Fibroblast of villous mesenchyme (primary cell): ENCODE results near the gene PRR11. TPM values are rescaled to one million over a fixed set of nuclear protein-coding genes. Genes with fewer than 3 reads are reported as not detected.

Source experiments
- DNase-seq: peaks from one replicate; pipeline ENCODE4 v3.0.0-alpha.2; 2010; ENCODE audit warnings: low read depth
- H3K4me3 ChIP-seq: 2 replicates; pipeline ENCODE4 v1.5.1; 2011; ENCODE audit warnings: low read depth, mild to moderate bottlenecking, low read length
- CTCF ChIP-seq: IDR thresholded peaks from 2 replicates; pipeline ENCODE4 v1.5.1; 2012; ENCODE audit warnings: low read depth, mild to moderate bottlenecking, low read length; ENCODE audit not compliant: insufficient read depth
- total RNA-seq: library from RNA; depleted of rRNA; stranded (reverse); fragments of >200 nt; gene quantifications from 2 replicates; pipeline ENCODE4 v1.2.3, GENCODE V29; 2012

Gene PRR11
- total RNA-seq, 1 donor = 11.2 TPM

DNA sequence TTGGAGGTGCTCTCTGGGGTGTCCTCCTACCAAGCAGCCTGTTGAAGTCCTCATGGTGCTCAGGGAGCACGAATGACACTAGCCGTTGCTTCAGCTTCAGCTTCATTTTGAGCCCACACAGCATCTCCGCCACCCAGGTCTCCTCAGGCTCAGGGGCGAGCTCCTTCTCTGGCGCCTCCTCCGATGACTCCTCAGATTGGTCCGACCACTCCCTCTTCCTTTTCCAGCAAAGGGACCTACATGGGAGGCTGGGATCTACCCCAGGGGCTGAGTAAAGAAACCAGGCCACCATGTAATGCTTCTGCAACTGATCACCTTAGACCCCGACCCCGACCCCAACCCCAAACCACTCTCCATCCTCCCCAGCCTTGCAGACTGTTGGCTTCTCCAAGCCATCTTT is 25.9 kb downstream of the PRR11 start:
- H3K4me3 ChIP-seq = no peak overlapping the region
- no peak for TF ChIP-seq CTCF
- no peak for DNase-seq

GRCh38 chr17:59185997-59186396 is 30.5 kb downstream of the PRR11 start:
- H3K4me3 ChIP-seq = no peak overlapping the region
- DNase-seq = no peak
- no peak for TF ChIP-seq CTCF

DNA sequence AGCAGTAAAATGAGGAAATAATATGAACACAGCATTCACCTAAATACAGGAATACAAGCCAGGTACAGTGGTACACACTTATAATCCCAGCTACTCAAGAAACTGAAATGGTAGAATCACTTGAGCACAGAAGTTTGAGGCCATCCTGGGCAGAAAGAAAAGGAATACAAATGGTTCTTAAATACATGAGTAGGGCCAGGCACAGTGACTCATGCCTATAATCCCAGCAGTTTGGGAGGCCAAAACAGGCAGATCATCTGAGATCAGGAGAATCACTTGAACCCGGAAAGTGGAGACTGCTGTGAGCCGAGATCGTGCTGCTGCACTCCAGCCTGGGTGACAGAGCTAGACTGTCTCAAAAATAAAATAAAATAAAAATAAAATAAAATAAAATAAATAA is 31.3 kb downstream of the PRR11 start:
- DNase-seq = peak; percentile 5
- no peak overlapping the region for H3K4me3 ChIP-seq
- no peak for TF ChIP-seq CTCF

DNA sequence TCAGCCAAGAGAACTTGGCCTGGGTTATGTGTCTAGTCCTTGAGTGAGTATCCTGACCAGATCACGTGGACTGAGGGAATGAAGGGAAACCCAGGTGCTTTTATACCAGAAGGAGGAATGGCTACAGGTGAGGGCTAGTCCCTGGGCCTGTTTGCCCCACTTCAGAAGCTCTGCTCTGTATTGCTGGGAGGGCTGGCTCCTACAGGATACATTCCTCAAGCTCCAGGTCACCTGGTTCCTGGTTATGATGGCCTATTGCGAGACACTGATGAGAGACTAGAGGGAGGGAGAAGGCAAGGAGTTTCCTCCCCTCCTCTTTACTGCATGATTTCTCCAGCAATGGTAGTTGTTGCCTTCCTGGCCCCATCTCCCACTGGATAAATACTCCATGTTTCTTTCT is 35.3 kb downstream of the PRR11 start:
- DNase-seq = no peak
- H3K4me3 ChIP-seq = no peak overlapping the region
- TF ChIP-seq CTCF = no peak

GRCh38 chr17:59193336-59193862 is 37.9 kb downstream of the PRR11 start:
- DNase-seq = no peak
- no peak for TF ChIP-seq CTCF
- H3K4me3 ChIP-seq = no peak overlapping the region

- no peak for TF ChIP-seq CTCF
- H3K4me3 ChIP-seq = no peak overlapping the region
- DNase-seq = no peak
These were observed 43.9 kb downstream of the PRR11 start for GRCh38 chr17:59199398-59199797.

GRCh38 chr17:59202320-59202719 is 46.8 kb downstream of the PRR11 start:
- H3K4me3 ChIP-seq = no peak overlapping the region
- TF ChIP-seq CTCF = no peak
- DNase-seq = no peak
